WERI-Rb-1 (cell line): ENCODE results near the gene RNF114.
"Not testable (repeated sequence)": the region's sequence is repeated elsewhere in the genome, so short reads cannot be mapped to it uniquely, and the experiment has no call there.

Source experiments
- DNase-seq: peaks from one replicate; pipeline ENCODE4 v3.0.0-alpha.2; 2020
- H3K27ac ChIP-seq: fragments of 250-450 bp; sonication (Bioruptor Pico); 2 replicates; pipeline ENCODE4 v1.5.1; 2020; ENCODE audit warnings: mild to moderate bottlenecking, moderate library complexity
- H3K27me3 ChIP-seq: fragments of 250-450 bp; sonication (Bioruptor Pico); 2 replicates; pipeline ENCODE4 v1.5.1; 2021; ENCODE audit warnings: mild to moderate bottlenecking, low read depth, moderate library complexity; ENCODE audit not compliant: insufficient read depth, severe bottlenecking
- H3K36me3 ChIP-seq: fragments of 250-450 bp; sonication (Bioruptor Pico); 2 replicates; pipeline ENCODE4 v1.5.1; 2020; ENCODE audit warnings: mild to moderate bottlenecking, moderate library complexity
- H3K4me3 ChIP-seq: 2 replicates; pipeline ENCODE4 v1.5.1; 2011; ENCODE audit warnings: low read depth, mild to moderate bottlenecking, control low read depth, low read length
- H3K9me3 ChIP-seq: fragments of 250-450 bp; sonication (Bioruptor Pico); 2 replicates; pipeline ENCODE4 v1.5.1; 2021; ENCODE audit warnings: mild to moderate bottlenecking, moderate library complexity; ENCODE audit not compliant: severe bottlenecking
- TF ChIP-seq, protein P1 (sequence below): IDR thresholded peaks from 2 replicates; pipeline ENCODE4 v1.5.1; 2011; ENCODE audit warnings: low read depth, mild to moderate bottlenecking, control low read depth, inconsistent platforms, low read length

The RNF114 gene

DNA sequence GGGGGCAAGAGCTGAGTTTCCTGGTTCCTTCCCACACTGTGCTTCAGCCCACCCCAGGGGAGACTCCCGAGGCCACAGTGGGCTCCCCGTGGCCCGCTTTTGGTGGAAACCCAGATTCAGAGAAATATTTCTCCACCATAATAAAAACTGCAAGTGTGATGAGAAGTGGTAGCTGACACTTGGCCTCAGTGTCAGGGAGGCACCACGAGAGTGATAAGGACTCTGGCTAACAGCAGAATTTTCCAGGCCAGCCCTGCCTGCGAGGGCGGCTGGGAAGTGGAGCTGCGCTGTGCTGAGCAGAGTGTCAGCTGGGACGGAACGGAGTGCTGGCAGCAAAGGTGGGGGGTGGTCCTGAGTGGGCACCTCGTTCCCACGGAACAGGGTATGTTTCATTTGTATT is 43.4 kb upstream of the RNF114 start:
- H3K36me3 ChIP-seq = no peaks in the 10 kb centered on the region
- H3K27ac ChIP-seq = no peak overlapping the region
- DNase-seq = no peak
- no peaks in the 10 kb centered on the region for H3K9me3 ChIP-seq
- TF ChIP-seq, protein P1, sequence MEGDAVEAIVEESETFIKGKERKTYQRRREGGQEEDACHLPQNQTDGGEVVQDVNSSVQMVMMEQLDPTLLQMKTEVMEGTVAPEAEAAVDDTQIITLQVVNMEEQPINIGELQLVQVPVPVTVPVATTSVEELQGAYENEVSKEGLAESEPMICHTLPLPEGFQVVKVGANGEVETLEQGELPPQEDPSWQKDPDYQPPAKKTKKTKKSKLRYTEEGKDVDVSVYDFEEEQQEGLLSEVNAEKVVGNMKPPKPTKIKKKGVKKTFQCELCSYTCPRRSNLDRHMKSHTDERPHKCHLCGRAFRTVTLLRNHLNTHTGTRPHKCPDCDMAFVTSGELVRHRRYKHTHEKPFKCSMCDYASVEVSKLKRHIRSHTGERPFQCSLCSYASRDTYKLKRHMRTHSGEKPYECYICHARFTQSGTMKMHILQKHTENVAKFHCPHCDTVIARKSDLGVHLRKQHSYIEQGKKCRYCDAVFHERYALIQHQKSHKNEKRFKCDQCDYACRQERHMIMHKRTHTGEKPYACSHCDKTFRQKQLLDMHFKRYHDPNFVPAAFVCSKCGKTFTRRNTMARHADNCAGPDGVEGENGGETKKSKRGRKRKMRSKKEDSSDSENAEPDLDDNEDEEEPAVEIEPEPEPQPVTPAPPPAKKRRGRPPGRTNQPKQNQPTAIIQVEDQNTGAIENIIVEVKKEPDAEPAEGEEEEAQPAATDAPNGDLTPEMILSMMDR = no peak
- H3K27me3 ChIP-seq = no peaks in the 10 kb centered on the region
- no peak overlapping the region for H3K4me3 ChIP-seq

DNA sequence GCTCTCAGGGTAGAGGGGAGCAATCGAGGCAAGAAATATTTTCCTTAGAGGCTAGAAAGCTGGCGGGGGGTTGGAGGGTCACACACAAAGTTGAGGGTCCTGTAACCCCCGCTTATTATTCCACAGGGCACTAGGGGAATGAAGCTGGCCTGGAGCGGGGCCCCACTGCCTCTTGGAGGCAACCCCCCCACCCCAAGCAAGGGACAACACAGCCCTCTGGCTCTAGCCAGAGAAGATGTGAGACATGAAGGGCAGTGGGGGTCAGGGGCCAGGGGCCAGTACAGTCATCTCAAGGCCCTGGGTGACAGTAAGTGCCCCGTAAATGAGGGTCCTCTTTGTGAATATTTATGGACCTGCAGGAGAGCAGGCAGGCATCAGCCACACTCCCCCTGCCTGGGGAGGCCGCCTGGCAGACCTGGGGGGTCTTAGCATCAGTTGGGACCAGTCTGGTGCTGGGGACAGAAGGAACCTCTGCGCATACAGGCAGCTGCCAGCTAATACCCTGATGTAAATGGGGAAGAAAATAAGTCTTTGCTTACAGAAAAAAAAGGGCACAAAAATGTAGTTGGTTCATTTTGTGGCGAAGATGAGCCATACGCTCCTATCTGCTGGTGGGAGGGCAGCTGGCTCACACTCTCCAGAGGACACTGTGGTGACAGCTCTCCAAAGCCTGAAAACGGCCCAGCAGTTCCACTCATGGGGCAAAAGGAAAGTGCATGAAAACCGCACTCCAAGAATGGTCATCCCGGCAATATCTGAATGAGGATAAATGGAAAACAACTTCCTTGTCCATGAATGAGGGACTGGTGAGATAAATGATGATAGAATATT is 42.7 kb upstream of the RNF114 start:
- Histone ChIP-seq H3K4me3 (no peak overlapping the region), H3K27me3 (no peaks in the 10 kb centered on the region), H3K9me3 (no peaks in the 10 kb centered on the region), H3K36me3 (no peaks in the 10 kb centered on the region), H3K27ac (no peak overlapping the region)
- no peak for DNase-seq
- TF ChIP-seq, protein P1 = no peak

DNA sequence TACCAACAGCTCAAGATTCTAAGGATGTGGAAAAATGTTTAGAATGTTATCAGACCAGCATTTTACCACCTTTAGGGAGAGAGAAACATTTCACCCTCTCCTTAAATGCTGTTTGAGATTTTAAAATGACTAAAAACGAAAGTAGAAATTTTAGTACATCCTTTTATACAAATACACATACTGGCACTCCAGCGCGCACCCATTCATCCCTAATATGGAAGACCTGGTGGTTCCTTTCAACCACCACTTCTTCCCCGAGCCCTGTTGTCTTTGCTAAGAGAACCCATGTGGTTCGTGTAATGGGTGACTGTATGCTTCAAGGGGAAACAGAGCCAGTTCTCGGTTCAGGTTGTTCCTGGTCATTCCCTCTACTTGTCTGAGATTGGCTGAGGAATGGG is 42.1 kb upstream of the RNF114 start:
- TF ChIP-seq, protein P1 = no peak
- Histone ChIP-seq H3K9me3 (no peaks in the 10 kb centered on the region), H3K4me3 (no peak overlapping the region), H3K36me3 (no peaks in the 10 kb centered on the region), H3K27me3 (no peaks in the 10 kb centered on the region), H3K27ac (no peak overlapping the region)
- DNase-seq = no peak

DNA sequence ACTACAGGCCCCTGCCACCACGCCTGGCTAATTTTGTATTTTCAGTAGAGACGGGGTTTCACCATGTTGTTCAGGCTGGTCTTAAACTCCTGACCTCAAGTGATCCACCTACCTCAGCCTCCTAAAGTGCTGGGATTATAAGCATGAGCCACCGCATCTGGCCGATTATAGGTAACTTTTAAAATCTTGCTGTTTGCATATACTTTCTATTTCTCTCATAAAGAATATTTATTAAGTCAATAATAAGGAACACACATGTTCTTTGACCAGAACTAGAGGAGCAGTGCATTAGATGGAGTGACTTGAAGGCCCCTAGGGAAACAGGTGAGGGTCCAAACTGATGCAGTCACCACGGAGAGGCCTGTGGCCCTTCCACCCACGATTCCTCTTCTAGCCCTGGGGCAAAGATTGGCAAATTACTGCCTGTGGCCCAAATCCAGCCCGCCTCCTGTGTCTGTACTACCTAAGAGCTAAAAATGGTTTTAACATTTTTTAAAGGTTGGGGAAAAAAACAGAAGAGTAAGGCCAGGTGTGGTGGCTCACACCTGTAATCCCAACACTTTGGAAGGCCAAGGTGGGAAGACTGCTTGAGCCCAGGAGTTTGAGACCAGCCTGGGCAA is 40.6 kb upstream of the RNF114 start:
- not testable (repeated sequence) for H3K36me3 ChIP-seq, H3K27me3 ChIP-seq, H3K4me3 ChIP-seq, H3K9me3 ChIP-seq, H3K27ac ChIP-seq, DNase-seq

DNA sequence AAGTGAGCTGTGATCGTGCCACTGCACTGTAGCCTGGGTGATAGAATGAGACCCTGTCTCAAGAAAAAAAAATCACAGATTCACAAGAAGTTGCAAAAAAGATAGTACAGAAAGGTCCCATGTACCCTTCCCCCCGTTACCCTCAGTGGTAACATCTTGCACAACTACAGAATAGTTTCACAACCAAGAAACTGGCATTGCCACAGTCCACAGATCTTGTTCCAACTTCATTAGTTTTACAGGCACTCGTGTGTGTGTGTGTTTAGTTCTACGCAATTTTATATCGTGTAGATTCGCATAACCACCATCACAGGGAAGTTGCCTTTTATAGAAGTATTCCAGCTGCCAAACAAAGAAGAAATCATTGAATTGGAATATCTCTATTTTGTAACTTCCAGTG is 40.0 kb upstream of the RNF114 start:
- Histone ChIP-seq H3K27ac (no peak overlapping the region), H3K36me3 (no peaks in the 10 kb centered on the region), H3K9me3 (no peaks in the 10 kb centered on the region), H3K27me3 (no peaks in the 10 kb centered on the region), H3K4me3 (no peak overlapping the region)
- no peak for DNase-seq
- TF ChIP-seq, protein P1 = no peak

DNA sequence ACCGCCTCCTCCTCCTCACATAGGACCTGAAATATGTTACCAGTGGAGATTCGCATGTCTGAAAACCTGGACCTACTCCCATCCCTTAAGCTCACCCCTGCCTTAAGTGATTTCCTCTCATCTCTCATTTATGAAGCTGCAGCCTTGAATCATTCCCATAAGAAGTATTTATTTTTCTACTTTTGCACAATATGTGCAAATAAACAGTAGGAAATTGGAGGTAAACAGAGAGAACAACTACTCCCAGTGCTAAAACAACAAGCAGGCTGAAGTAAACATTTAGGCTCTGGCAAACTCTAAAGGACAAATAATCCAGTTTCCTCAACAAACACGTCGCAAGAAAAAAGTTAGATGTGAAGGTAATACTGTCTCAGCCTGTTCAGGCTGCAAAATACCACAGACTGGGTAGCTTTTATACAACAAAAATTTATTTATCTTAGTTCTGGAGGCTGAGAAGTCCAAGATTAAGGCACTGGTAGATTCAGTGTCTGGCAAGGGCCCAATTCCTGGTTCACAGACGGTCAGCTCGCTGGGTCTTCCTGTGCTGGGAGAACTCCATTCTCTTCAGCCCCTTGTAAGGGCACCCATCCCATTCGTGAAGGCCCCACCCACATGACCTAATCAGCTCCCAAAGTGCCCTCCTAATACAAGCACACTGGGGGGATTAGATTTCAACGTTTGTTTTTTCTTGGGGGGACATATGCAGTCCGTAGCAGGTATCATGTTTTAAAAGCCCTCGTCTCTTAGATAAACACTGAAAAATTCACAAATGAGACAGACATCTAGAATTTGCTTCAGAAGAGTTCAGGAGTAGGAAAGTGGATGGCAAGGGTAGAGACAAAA is 36.4 kb upstream of the RNF114 start:
- no peak for DNase-seq
- no peaks in the 10 kb centered on the region for H3K27me3 ChIP-seq
- TF ChIP-seq, protein P1 = no peak
- H3K36me3 ChIP-seq = peaks cover 11% of the 10 kb centered on the region
- no peaks in the 10 kb centered on the region for H3K9me3 ChIP-seq
- H3K4me3 ChIP-seq = no peak overlapping the region
- no peak overlapping the region for H3K27ac ChIP-seq
